Gastrocnemius medialis (tissue), 4 donors: Measurements from ENCODE around the gene VWA7.

Source experiments
- CTCF ChIP-seq, 5 experiments: fragments of 450-650 bp in 3 of 5; fragments of 200-600 bp in 2 of 5; sonication (generic) in 2 of 5; IDR thresholded peaks in 4 of 5; conservative IDR thresholded peaks in 1 of 5; 1 replicate in 4 of 5; 2 replicates in 1 of 5; pipeline ENCODE4 v1.5.1; 2016 to 2019; ENCODE audit warnings: antibody characterized with exemption in 5 of 5, mild to moderate bottlenecking in 3 of 5, moderate library complexity in 3 of 5
- POLR2A ChIP-seq, 2 donors: fragments of 450-650 bp; IDR thresholded peaks; one replicate each; pipeline ENCODE4 v1.6.1; 2017; ENCODE audit warnings: antibody characterized with exemption in 2 of 2, mild to moderate bottlenecking in 2 of 2, moderate library complexity in 2 of 2

GRCh38 chr6:31762878-31763618, 14.1 kb downstream of the VWA7 start:
- TF ChIP-seq CTCF (IDR thresholded peaks at IDR 0.05 in 4 of 5, conservative IDR thresholded peaks at IDR 0.05 in 1 of 5) (no peak), POLR2A (IDR thresholded peaks at IDR 0.05) (no peak)
